AG04449 (cell line): ENCODE measurements around the gene NRSN2.
A peak's percentile ranks its signal among the peaks of the same experiment; 100 is the strongest.
"Not testable (repeated sequence)": the region's sequence is repeated elsewhere in the genome, so short reads cannot be mapped to it uniquely, and the experiment has no call there.

Source experiments
- CTCF ChIA-PET: fragments of 350-600 bp; formaldehyde crosslinking; extraction: SDS; loops from one replicate; lab custom pipeline; 2021; ENCODE audit warnings: antibody characterized with exemption; lab: Yijun Ruan, JAX
- POLR2A ChIA-PET: fragments of 400-600, 350-600 bp; formaldehyde crosslinking; extraction: SDS; loops from one replicate; lab custom pipeline; 2020; ENCODE audit warnings: antibody characterized with exemption, inconsistent platforms; lab: Yijun Ruan, JAX
- DNase-seq: peaks from one replicate; pipeline ENCODE4 v3.0.0-alpha.2; 2010; ENCODE audit warnings: low read depth, low spot score
- H3K4me3 ChIP-seq: 2 replicates; pipeline ENCODE4 v1.5.1; 2011; ENCODE audit warnings: low read depth, mild to moderate bottlenecking, control low read depth, low read length
- CTCF ChIP-seq: IDR thresholded peaks from one replicate; pipeline ENCODE4 v1.5.1; 2011; ENCODE audit warnings: mild to moderate bottlenecking, moderate library complexity, low read length, control low read depth, inconsistent platforms; ENCODE audit not compliant: insufficient read depth; ENCODE audit errors: missing control alignments

The NRSN2 gene

GRCh38 chr20:347317-347639, 367 bp downstream of the NRSN2 start:
- no peak for TF ChIP-seq CTCF
- ChIA-PET CTCF (interaction anchor here (1.2 to 4.7 kb wide), 2 partner anchors 14 to 17 kb away, joined by 4 to 47 read pairs; no protein-coding TSS in a partner anchor), POLR2A (interaction anchor here (0.6 to 1.5 kb wide), 6 partner anchors 9 to 37 kb away, joined by 3 to 5 read pairs (median 4); partner anchors contain the start of genes SOX12 and TRIB3)
- H3K4me3 ChIP-seq: peak overlapping the region; percentile 76
- no peak for DNase-seq

- ChIA-PET POLR2A (interaction anchor here (0.6 to 1.5 kb wide), 6 partner anchors 8 to 37 kb away, joined by 3 to 5 read pairs (median 4); partner anchors contain the start of genes SOX12 and TRIB3), CTCF (interaction anchor here (1.2 to 4.7 kb wide), 2 partner anchors 14 to 17 kb away, joined by 4 to 47 read pairs; no protein-coding TSS in a partner anchor)
- peak overlapping the region; percentile 76 for H3K4me3 ChIP-seq
- DNase-seq: no peak
- TF ChIP-seq CTCF: no peak
These were observed 951 bp downstream of the NRSN2 start for GRCh38 chr20:347640-348484.

- ChIA-PET CTCF (interaction anchor here (1.7 kb wide), 1 partner anchor 296 kb away, joined by 5 read pairs; no protein-coding TSS in a partner anchor), POLR2A (no interaction called here)
- no peak overlapping the region for H3K4me3 ChIP-seq
- DNase-seq: no peak
- TF ChIP-seq CTCF: no peak
These were observed 2.3 kb downstream of the NRSN2 start for GRCh38 chr20:348972-349841.

GRCh38 chr20:353166-353565, 6.3 kb downstream of the NRSN2 start:
- no peak overlapping the region for H3K4me3 ChIP-seq
- POLR2A ChIA-PET: no interaction called here
- DNase-seq: no peak
- TF ChIP-seq CTCF: no peak
- CTCF ChIA-PET: interaction anchor here (0.9 to 8.2 kb wide), 19 partner anchors 10 to 375 kb away, joined by 3 to 142 read pairs (median 13); partner anchors contain the start of gene SOX12

GRCh38 chr20:354298-354977, 7.5 kb downstream of the NRSN2 start:
- CTCF ChIA-PET: interaction anchor here (0.5 to 8.2 kb wide), 45 partner anchors 8 to 385 kb away, joined by 3 to 142 read pairs (median 6); partner anchors contain the start of gene SOX12
- peak; percentile 96 for TF ChIP-seq CTCF
- POLR2A ChIA-PET: no interaction called here

GRCh38 chr20:356154-356553, 9.2 kb downstream of the NRSN2 start:
- not testable (repeated sequence) for H3K4me3 ChIP-seq, DNase-seq
- POLR2A ChIA-PET: interaction anchor here (0.6 to 0.7 kb wide), 2 partner anchors 9 to 22 kb away, joined by 3 to 4 read pairs; no protein-coding TSS in a partner anchor
- CTCF ChIA-PET: interaction anchor here (1.2 to 8.2 kb wide), 12 partner anchors 14 to 383 kb away, joined by 3 to 142 read pairs (median 10); no protein-coding TSS in a partner anchor

More at GRCh38 chr20:354298-354977, 7.5 kb downstream of the NRSN2 start:
- DNase-seq: no peak
- no peak overlapping the region for H3K4me3 ChIP-seq
